ENCODE data around the gene USF1. TPM values are rescaled to one million over a fixed set of nuclear protein-coding genes. Genes with fewer than 3 reads are reported as not detected.
A peak's percentile ranks its signal among the peaks of the same experiment; 100 is the strongest.

The USF1 gene
- polyA plus RNA-seq, 1 donor (not counting 4 experiments of a cell fraction or from before 2014, with no cell fraction given), result 31.6 TPM

- dilution Hi-C loops (cut with MboI; ENCODE audit: extremely low pct_ligation_motif_present, low sequenced_read_pairs), result no loop called here
- no peak overlapping the region for H2AFZ ChIP-seq (ENCODE audit: control insufficient read depth, low read length)
- H3K9me3 ChIP-seq (ENCODE audit: control insufficient read depth, low read depth, low read length), result no peaks in the 10 kb centered on the region
- no peak overlapping the region for H3K27ac ChIP-seq (ENCODE audit: control insufficient read depth, insufficient read depth, low read length)
- no peaks in the 10 kb centered on the region for H3K79me2 ChIP-seq (ENCODE audit: control insufficient read depth, insufficient read depth, low read length)
- peaks cover 1 to 2% of the 10 kb centered on the region in 2 experiments for H3K36me3 ChIP-seq (ENCODE audit: control insufficient read depth in 2 of 2, extremely low read depth in 1 of 2, insufficient read depth in 2 of 2, low read length in 2 of 2)
- H3K9ac ChIP-seq (ENCODE audit: control insufficient read depth, extremely low read depth, insufficient read depth, low read length), result no peak overlapping the region
- FAIRE-seq (no peak), DNase-seq (ENCODE audit: low read depth, low spot score) (no peak)
- no peaks in the 10 kb centered on the region for H4K20me1 ChIP-seq (ENCODE audit: control insufficient read depth, extremely low read depth, insufficient read depth, low read length)
- H3K4me3 ChIP-seq (ENCODE audit: control insufficient read depth in 2 of 3, extremely low read depth in 1 of 3, insufficient read depth in 2 of 3, low read depth in 1 of 3, low read length in 3 of 3), result no peak overlapping the region
- TF ChIP-seq CTCF (optimal IDR thresholded peaks at IDR 0.05 in 1 of 3, IDR thresholded peaks at IDR 0.05 in 1 of 3, conservative IDR thresholded peaks at IDR 0.05 in 1 of 3; ENCODE audit: extremely low read depth in 1 of 3, insufficient read depth in 2 of 3, low read length in 3 of 3) (no peak), EZH2 (IDR thresholded peaks at IDR 0.05; ENCODE audit: low read length) (no peak)
- no peaks in the 10 kb centered on the region for H3K27me3 ChIP-seq (ENCODE audit: control insufficient read depth, extremely low read depth, insufficient read depth, low read length)
- H3K4me1 ChIP-seq (ENCODE audit: control insufficient read depth, extremely low read depth, insufficient read depth, low read length), result peaks cover 49% of the 10 kb centered on the region
- no peak overlapping the region for H3K4me2 ChIP-seq (ENCODE audit: control insufficient read depth, extremely low read depth, insufficient read depth, low read depth, low read length)
- H3K9me1 ChIP-seq (ENCODE audit: control insufficient read depth, extremely low read depth, insufficient read depth, low read length), result no peaks in the 10 kb centered on the region
Measured at GRCh38 chr1:161094481-161094880, 48.7 kb upstream of the USF1 start.

- Histone ChIP-seq H4K20me1 (ENCODE audit: control insufficient read depth, extremely low read depth, insufficient read depth, low read length) (no peaks in the 10 kb centered on the region), H3K4me1 (ENCODE audit: control insufficient read depth, extremely low read depth, insufficient read depth, low read length) (peaks cover 51% of the 10 kb centered on the region), H2AFZ (ENCODE audit: control insufficient read depth, low read length) (no peak overlapping the region), H3K9me1 (ENCODE audit: control insufficient read depth, extremely low read depth, insufficient read depth, low read length) (no peaks in the 10 kb centered on the region), H3K27ac (ENCODE audit: control insufficient read depth, insufficient read depth, low read length) (peak overlapping the region; percentile 71), H3K27me3 (ENCODE audit: control insufficient read depth, extremely low read depth, insufficient read depth, low read length) (no peaks in the 10 kb centered on the region), H3K4me2 (ENCODE audit: control insufficient read depth, extremely low read depth, insufficient read depth, low read depth, low read length) (peak overlapping the region; percentile 42), H3K79me2 (ENCODE audit: control insufficient read depth, insufficient read depth, low read length) (no peaks in the 10 kb centered on the region), H3K4me3 (ENCODE audit: control insufficient read depth in 2 of 3, extremely low read depth in 1 of 3, insufficient read depth in 2 of 3, low read depth in 1 of 3, low read length in 3 of 3) (no peak overlapping the region), H3K9ac (ENCODE audit: control insufficient read depth, extremely low read depth, insufficient read depth, low read length) (no peak overlapping the region), H3K9me3 (ENCODE audit: control insufficient read depth, low read depth, low read length) (no peaks in the 10 kb centered on the region), H3K36me3 (ENCODE audit: control insufficient read depth in 2 of 2, extremely low read depth in 1 of 2, insufficient read depth in 2 of 2, low read length in 2 of 2) (no peaks in the 10 kb centered on the region)
- peak; percentile 23 for FAIRE-seq
- DNase-seq (ENCODE audit: low read depth, low spot score), result no peak
- dilution Hi-C loops (cut with MboI; ENCODE audit: extremely low pct_ligation_motif_present, low sequenced_read_pairs), result no loop called here
- TF ChIP-seq EZH2 (IDR thresholded peaks at IDR 0.05; ENCODE audit: low read length), result no peak
- no peak for TF ChIP-seq CTCF (optimal IDR thresholded peaks at IDR 0.05 in 1 of 3, IDR thresholded peaks at IDR 0.05 in 1 of 3, conservative IDR thresholded peaks at IDR 0.05 in 1 of 3; ENCODE audit: extremely low read depth in 1 of 3, insufficient read depth in 2 of 3, low read length in 3 of 3)
Measured at GRCh38 chr1:161092621-161093028, 46.8 kb upstream of the USF1 start.

Data from keratinocyte (primary cell).